ENCODE data around the gene ASIC5.

Gene ASIC5

GRCh38 chr4:155795991-155796390 is 70.1 kb downstream of the ASIC5 start:
- no peak overlapping the region for H3K4me3 ChIP-seq (ENCODE audit: low read depth, low read length)
- DNase-seq (ENCODE audit: low read depth) = no peak
- peak; percentile 34; the same call in 1 of the 2 replicates for TF ChIP-seq CTCF (IDR thresholded peaks at IDR 0.05; ENCODE audit: control insufficient read depth, extremely low read depth, insufficient read depth)

- TF ChIP-seq CTCF (IDR thresholded peaks at IDR 0.05; ENCODE audit: control insufficient read depth, extremely low read depth, insufficient read depth) = no peak
- DNase-seq (ENCODE audit: low read depth) = no peak
- H3K4me3 ChIP-seq (ENCODE audit: low read depth, low read length) = no peak overlapping the region
These were observed 71.4 kb downstream of the ASIC5 start for GRCh38 chr4:155794589-155795236.

- DNase-seq (ENCODE audit: low read depth) = no peak
- no peak overlapping the region for H3K4me3 ChIP-seq (ENCODE audit: low read depth, low read length)
- no peak for TF ChIP-seq CTCF (IDR thresholded peaks at IDR 0.05; ENCODE audit: control insufficient read depth, extremely low read depth, insufficient read depth)
These were observed 76.1 kb downstream of the ASIC5 start for GRCh38 chr4:155789982-155790381.

- DNase-seq (ENCODE audit: low read depth) = no peak
- TF ChIP-seq CTCF (IDR thresholded peaks at IDR 0.05; ENCODE audit: control insufficient read depth, extremely low read depth, insufficient read depth) = no peak
- no peak overlapping the region for H3K4me3 ChIP-seq (ENCODE audit: low read depth, low read length)
These were observed 76.7 kb downstream of the ASIC5 start for GRCh38 chr4:155789391-155789790.

GRCh38 chr4:155787113-155787710 is 78.9 kb downstream of the ASIC5 start:
- peak; percentile 89 for TF ChIP-seq CTCF (IDR thresholded peaks at IDR 0.05; ENCODE audit: control insufficient read depth, extremely low read depth, insufficient read depth)
- peak; percentile 44 for DNase-seq (ENCODE audit: low read depth)
- H3K4me3 ChIP-seq (ENCODE audit: low read depth, low read length) = no peak overlapping the region

- DNase-seq (ENCODE audit: low read depth) = no peak
- no peak for TF ChIP-seq CTCF (IDR thresholded peaks at IDR 0.05; ENCODE audit: control insufficient read depth, extremely low read depth, insufficient read depth)
- no peak overlapping the region for H3K4me3 ChIP-seq (ENCODE audit: low read depth, low read length)
These were observed 80.2 kb downstream of the ASIC5 start for GRCh38 chr4:155785828-155786227.

- H3K4me3 ChIP-seq (ENCODE audit: low read depth, low read length) = no peak overlapping the region
- TF ChIP-seq CTCF (IDR thresholded peaks at IDR 0.05; ENCODE audit: control insufficient read depth, extremely low read depth, insufficient read depth) = no peak
- no peak for DNase-seq (ENCODE audit: low read depth)
These were observed 81.4 kb downstream of the ASIC5 start for GRCh38 chr4:155784637-155785036.

Measured in LNCaP clone FGC (cell line).